ENCODE data around the gene PRPS2. TPM values are rescaled to one million over a fixed set of nuclear protein-coding genes. Genes with fewer than 3 reads are reported as not detected.

The PRPS2 gene
- total and polyA plus RNA-seq, 10 donors = 18.6 to 34.9 (median 25.2) TPM

DNA sequence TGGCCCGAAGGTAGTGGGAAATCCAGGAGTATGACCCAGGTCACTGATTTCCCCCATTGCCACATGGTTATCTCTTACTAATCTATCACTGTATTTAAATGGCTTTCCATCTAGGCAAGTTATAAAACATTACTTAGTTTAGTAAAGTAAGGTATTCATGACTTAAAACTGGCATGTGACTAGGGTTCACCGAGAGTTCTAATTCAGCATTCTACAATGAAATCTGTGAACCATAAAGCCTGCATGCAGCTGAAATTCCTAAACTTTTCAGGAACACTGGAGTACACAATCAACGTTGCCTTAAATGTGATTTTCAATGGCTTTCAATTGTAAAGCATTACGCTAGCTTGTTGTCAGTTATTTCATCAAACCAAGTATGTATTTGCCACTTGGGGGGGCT is 22.7 kb upstream of the PRPS2 start:
- no peak for TF ChIP-seq POLR2AphosphoS5 (IDR thresholded peaks at IDR 0.05)
- TF ChIP-seq POLR2A (IDR thresholded peaks at IDR 0.05) = no peak
- TF ChIP-seq, protein P1, sequence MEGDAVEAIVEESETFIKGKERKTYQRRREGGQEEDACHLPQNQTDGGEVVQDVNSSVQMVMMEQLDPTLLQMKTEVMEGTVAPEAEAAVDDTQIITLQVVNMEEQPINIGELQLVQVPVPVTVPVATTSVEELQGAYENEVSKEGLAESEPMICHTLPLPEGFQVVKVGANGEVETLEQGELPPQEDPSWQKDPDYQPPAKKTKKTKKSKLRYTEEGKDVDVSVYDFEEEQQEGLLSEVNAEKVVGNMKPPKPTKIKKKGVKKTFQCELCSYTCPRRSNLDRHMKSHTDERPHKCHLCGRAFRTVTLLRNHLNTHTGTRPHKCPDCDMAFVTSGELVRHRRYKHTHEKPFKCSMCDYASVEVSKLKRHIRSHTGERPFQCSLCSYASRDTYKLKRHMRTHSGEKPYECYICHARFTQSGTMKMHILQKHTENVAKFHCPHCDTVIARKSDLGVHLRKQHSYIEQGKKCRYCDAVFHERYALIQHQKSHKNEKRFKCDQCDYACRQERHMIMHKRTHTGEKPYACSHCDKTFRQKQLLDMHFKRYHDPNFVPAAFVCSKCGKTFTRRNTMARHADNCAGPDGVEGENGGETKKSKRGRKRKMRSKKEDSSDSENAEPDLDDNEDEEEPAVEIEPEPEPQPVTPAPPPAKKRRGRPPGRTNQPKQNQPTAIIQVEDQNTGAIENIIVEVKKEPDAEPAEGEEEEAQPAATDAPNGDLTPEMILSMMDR (IDR thresholded peaks at IDR 0.05 in 8 of 11, conservative IDR thresholded peaks at IDR 0.05 in 3 of 11) = no peak
- peaks cover 0 to 4% (median 0%) of the 10 kb centered on the region in 8 donors for H3K9me3 ChIP-seq
- no peak overlapping the region for H3K27ac ChIP-seq
- H3K4me3 ChIP-seq = no peak overlapping the region
- DNase-seq = no peak
- intact Hi-C loops (cut with DNase I; ENCODE audit: low total_unique reads) = no loop called here
- WGBS, 5 donors = 83 to 92% (median 92%) methylated on average over 4 of the region's 4 CpGs
- peaks cover 0 to 12% (median 3%) of the 10 kb centered on the region in 6 donors for H3K4me1 ChIP-seq
- peaks cover 0 to 27% (median 4%) of the 10 kb centered on the region in 7 donors for H3K27me3 ChIP-seq (replicated peaks in 1 of 7)
- no peaks in the 10 kb centered on the region for H3K36me3 ChIP-seq

DNA sequence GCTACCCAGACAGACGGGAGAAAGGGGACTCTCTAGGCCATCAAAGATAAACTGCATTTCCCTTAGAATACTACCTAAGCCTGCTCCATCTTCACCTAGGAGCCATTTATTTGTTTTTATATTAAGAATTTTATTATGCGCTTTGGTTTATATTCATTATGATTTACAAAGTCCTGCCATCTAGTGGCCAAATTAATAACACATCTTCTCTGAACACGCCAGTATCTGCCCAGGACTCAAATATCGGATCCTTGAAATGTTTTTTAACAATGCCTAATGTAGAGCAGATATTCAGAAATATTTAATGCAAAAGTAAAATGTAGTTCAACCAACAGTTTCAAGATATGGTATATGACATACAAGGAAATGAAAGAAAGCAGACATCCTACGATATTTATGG is 20.8 kb upstream of the PRPS2 start:
- intact Hi-C loops (cut with DNase I; ENCODE audit: low total_unique reads) = no loop called here
- H3K4me3 ChIP-seq = no peak overlapping the region
- H3K27ac ChIP-seq = no peak overlapping the region
- H3K36me3 ChIP-seq = no peaks in the 10 kb centered on the region
- TF ChIP-seq POLR2A (IDR thresholded peaks at IDR 0.05) = no peak
- TF ChIP-seq, protein P1 (IDR thresholded peaks at IDR 0.05 in 8 of 11, conservative IDR thresholded peaks at IDR 0.05 in 3 of 11) = peak in 9 of 11 experiments; percentile 29 to 63 (median 58)
- no peak for DNase-seq
- no peaks in the 10 kb centered on the region for H3K9me3 ChIP-seq
- WGBS, 5 donors = 38 to 49% (median 42%) methylated on average over 5 of the region's 5 CpGs
- peaks cover 0 to 12% (median 3%) of the 10 kb centered on the region in 6 donors for H3K4me1 ChIP-seq
- H3K27me3 ChIP-seq (replicated peaks in 1 of 7) = peaks cover 0 to 37% (median 4%) of the 10 kb centered on the region in 7 donors

DNA sequence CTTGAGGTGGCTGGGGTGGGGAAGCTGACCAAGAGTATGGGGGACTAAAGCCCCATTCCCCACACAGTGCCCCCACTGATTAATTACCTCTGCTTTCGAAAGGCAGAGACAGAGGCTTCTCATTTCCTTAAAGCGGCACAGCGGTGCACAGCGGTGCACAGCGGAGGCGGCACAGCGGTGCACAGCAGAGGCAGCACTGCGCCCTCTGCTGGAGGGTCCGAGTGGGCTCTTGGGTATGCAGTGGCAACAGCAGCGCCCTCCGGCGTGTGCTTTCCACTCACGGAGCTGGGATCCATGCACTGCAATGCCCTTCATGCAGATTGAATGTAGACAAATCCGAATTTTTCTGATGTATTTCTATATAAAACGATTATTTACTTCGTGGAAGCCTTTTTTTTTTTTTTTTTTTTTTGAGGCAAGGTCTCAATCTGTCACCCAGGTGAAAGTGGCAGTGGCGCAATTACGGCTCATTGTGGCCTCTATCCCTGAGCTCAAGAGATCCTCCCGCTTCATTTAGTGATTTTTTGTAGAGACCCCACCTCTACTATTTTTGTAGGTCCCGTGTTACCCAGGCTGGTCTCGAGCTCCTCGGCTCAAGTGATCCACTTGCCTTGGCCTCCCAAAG is 19.7 kb upstream of the PRPS2 start:
- peaks cover 0 to 40% (median 4%) of the 10 kb centered on the region in 7 donors for H3K27me3 ChIP-seq (replicated peaks in 1 of 7)

DNA sequence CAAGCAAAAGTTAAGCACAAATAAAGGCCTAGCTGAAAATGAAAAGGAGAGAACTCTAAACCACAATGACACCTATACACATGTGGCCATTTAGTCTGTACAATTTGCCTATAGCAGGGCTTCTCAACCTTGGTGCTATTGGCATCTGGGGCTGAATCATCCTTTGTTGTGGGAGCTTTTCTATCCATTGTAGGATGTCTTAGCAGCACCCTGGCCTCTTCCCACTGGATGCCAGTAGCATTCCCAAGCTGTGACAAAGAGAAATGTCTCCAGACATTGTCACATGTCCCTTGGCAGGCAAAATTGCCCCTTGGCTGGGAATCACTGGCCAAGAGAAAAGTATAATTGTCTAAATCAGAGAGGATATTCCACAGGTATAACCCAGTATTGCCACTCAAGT is 13.5 kb upstream of the PRPS2 start:
- H3K36me3 ChIP-seq = no peaks in the 10 kb centered on the region
- DNase-seq = no peak
- H3K4me3 ChIP-seq = no peak overlapping the region
- H3K4me1 ChIP-seq = no peaks in the 10 kb centered on the region
- no peak for TF ChIP-seq POLR2AphosphoS5 (IDR thresholded peaks at IDR 0.05)
- TF ChIP-seq, protein P1 (IDR thresholded peaks at IDR 0.05 in 8 of 11, conservative IDR thresholded peaks at IDR 0.05 in 3 of 11) = no peak
- no peak for TF ChIP-seq POLR2A (IDR thresholded peaks at IDR 0.05)
- no peaks in the 10 kb centered on the region for H3K9me3 ChIP-seq
- no peak overlapping the region for H3K27ac ChIP-seq
- intact Hi-C loops (cut with DNase I; ENCODE audit: low total_unique reads) = no loop called here
- H3K27me3 ChIP-seq (replicated peaks in 1 of 7) = peaks cover 0 to 23% (median 3%) of the 10 kb centered on the region in 7 donors

More for the DNA sequence above, 19.7 kb upstream of the PRPS2 start:
- Histone ChIP-seq H3K27ac (no peak overlapping the region), H3K36me3 (no peaks in the 10 kb centered on the region), H3K9me3 (no peaks in the 10 kb centered on the region), H3K4me1 (peaks cover 0 to 12% (median 3%) of the 10 kb centered on the region in 6 donors), H3K4me3 (no peak overlapping the region)
- DNase-seq = peak; percentile 93
- TF ChIP-seq POLR2AphosphoS5 (IDR thresholded peaks at IDR 0.05) (peak in 1 of 3 donors; percentile 50), POLR2A (IDR thresholded peaks at IDR 0.05) (no peak)
- TF ChIP-seq, protein P1 (IDR thresholded peaks at IDR 0.05 in 8 of 11, conservative IDR thresholded peaks at IDR 0.05 in 3 of 11) = peak; percentile 24 to 80 (median 63)
- intact Hi-C loops (cut with DNase I; ENCODE audit: low total_unique reads) = no loop called here
- 27 to 42% (median 30%) methylated on average over 22 of the region's 22 CpGs for WGBS, 5 donors
